OCI-M2 (cell line): ENCODE data around the gene ARMC8.

Source experiments
- DNase-seq: peaks from one replicate; lab custom pipeline; 2025; ENCODE audit not compliant: unreplicated experiment; lab: John Stamatoyannopoulos, UW

ARMC8 gene

DNA sequence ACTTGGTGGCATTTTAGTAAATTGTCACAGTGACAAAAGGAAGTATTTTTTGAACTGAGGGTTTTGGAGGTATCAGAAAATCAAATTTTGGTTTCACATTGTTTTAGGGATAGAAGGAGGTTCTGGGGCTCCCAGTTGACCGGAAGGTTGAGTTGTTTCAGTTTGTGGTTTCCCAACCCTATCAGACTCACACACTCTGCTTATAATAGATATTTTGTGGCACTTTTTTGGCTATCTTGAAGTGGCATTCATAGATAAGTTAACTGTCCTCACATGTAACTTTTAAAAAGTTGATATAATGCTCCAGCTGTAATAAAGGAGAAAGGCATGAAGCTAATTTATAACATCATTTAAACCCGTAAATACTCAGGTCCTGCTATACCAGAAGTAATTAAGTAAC lies 12.8 kb downstream of the ARMC8 start:
- peak; percentile 76 for DNase-seq

DNA sequence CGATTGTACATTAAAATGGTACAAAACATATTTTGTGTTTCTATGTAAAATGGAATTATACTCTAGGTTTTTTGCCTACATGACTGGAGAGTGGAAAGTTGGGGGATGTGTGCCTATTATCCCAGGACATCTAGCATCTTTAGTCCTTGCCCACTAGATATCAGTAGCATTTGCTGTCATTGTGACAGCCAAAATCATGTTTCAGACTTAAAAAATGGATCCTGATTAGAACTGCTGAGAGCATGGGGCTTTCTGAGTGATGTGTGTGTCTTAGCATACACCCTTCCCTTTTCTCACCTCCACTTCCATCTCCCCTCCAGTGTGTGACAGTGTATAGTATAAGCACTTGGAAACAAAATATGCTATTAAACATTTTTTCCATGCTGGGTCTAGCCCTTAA lies 13.3 kb downstream of the ARMC8 start:
- no peak for DNase-seq

DNA sequence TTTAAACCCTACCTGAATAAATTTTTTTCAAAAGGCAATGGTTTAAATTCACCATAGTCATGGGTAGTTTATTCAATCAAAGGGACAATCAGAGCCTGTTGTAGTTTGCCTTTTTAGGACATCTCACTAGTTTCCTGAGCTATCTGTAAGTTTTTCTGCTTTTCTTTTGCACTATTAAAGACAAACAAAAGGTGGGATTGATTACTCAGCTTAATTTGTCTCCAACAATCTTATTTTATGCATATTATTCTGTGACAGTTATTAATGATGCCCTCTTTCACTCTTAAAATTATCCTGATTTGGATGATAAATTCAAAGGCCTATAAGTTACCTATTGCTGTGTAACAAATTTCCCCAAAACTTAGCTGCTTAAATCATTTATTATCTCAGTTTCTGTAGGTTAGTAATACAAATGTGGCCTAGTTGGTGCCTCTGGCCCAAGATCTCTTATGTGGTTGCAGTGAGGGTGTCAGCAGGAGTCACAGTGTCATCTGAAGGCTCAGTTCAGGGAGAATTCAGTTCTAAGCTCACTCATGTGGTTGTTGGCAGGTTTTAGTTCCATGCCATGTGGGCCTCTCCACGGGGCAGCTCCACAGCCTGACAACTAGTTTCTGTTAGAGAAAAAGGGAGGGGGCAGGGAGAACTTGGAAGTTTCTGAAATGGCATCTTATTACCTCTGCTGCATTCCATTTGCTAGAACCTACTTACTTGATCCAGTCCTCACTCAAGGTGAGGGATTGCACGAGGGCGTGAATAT lies 16.0 kb downstream of the ARMC8 start:
- DNase-seq: no peak

GRCh38 chr3:138203938-138204337 lies 16.8 kb downstream of the ARMC8 start:
- DNase-seq: no peak

DNA sequence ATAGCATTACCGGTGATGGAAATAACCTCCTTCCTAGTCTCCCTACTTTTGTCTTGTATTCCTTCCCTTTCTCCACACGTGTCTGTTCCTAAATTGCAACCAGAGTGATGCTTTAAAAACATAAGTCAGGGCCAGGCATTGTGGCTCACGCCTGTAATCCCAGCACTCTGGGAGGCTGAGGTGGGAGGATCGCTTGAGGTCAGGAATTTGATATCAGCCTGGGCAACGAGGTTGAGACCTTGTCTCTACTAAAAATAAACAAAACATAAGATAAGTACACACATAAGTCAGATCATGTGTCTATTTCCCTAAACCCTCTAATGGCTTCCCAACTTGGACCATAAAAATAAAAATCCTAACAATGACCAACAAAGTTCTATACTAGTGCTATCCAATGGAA lies 18.4 kb downstream of the ARMC8 start:
- no peak for DNase-seq

DNA sequence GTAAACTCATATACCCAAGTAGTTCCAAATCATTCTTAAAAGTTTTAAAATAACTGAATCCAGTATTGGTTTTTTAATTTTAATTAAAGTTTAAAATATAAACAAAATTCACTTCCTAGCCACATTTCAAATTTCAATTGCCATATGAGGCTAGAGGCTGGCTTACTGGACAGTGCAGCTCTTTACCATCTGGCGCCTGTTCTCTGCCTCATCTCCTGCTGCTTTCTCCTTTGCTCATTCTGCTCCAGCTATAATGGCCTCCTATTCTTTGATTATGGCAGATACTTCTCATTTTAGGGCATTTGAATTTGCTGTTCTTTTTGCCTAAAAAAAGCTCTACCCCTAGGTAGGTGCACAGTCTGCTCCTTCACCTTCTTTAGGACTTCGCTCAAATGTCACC lies 19.1 kb downstream of the ARMC8 start:
- no peak for DNase-seq

GRCh38 chr3:138210528-138210927 lies 23.4 kb downstream of the ARMC8 start:
- no peak for DNase-seq

- DNase-seq: no peak
Observed at GRCh38 chr3:138213398-138214085, 26.4 kb downstream of the ARMC8 start.

GRCh38 chr3:138219255-138219654 lies 32.2 kb downstream of the ARMC8 start:
- no peak for DNase-seq

DNA sequence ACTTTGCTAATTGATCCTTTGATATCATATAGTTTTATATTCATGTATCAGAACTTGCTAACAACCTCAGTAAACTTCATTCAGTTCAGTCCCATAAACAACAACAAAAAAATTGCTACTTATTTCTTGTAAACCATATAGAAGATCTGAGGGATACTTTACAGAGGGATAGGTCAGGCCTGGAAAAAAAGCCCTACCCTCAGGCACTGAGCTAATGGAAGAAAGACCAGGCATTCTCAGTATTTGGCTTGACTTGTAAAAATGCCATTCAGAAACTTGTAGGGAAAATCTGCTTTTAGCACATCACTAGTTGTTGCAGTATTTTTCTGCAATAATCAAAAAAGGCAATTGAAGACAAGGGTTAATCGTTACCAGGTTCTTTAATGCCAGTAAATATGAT lies 33.1 kb downstream of the ARMC8 start:
- no peak for DNase-seq

GRCh38 chr3:138220788-138221187 lies 33.7 kb downstream of the ARMC8 start:
- no peak for DNase-seq

DNA sequence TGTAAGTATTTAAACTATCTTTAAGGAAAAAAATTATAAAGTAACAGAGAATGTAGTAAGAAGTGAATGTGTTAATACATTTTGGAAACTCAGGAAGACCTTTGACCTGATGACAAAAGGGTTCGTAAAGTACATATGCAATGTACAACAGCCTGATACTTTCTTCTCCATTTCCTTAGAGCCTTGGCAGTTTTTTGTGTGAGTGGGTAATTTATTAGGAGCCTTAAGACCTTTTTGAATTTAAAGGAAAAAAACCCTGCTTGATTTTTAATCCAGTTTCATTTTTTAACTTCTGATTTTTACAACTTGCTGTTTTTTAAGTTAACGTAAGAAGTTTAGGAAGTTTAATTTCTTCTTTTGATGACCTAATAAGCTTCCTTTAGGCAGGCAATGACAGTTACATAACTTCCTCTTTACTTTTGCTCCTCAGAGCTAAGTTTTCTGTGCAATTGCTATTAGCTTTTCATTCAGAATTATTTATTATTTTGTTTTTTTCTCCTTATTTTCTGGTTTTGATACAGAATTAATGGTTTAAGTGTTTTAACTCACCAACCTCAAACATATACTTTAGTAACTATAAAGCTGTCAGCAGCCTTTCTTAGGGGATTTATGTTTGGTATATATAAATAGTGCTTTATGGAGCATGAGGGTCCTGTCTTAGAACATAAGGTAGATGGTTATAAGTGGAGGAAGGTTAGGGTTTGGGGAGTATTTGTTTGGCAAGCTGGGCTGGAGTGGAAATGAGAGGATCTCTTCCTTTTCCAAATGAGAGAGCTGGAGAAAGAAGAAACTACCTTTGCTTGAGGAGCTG lies 35.2 kb downstream of the ARMC8 start:
- no peak for DNase-seq

GRCh38 chr3:138222942-138223287 lies 35.8 kb downstream of the ARMC8 start:
- no peak for DNase-seq

- no peak for DNase-seq
Observed at GRCh38 chr3:138227650-138228049, 40.5 kb downstream of the ARMC8 start.

- DNase-seq: no peak
Observed at GRCh38 chr3:138230525-138230924, 43.4 kb downstream of the ARMC8 start.

GRCh38 chr3:138232705-138233364 lies 45.7 kb downstream of the ARMC8 start:
- no peak for DNase-seq

DNA sequence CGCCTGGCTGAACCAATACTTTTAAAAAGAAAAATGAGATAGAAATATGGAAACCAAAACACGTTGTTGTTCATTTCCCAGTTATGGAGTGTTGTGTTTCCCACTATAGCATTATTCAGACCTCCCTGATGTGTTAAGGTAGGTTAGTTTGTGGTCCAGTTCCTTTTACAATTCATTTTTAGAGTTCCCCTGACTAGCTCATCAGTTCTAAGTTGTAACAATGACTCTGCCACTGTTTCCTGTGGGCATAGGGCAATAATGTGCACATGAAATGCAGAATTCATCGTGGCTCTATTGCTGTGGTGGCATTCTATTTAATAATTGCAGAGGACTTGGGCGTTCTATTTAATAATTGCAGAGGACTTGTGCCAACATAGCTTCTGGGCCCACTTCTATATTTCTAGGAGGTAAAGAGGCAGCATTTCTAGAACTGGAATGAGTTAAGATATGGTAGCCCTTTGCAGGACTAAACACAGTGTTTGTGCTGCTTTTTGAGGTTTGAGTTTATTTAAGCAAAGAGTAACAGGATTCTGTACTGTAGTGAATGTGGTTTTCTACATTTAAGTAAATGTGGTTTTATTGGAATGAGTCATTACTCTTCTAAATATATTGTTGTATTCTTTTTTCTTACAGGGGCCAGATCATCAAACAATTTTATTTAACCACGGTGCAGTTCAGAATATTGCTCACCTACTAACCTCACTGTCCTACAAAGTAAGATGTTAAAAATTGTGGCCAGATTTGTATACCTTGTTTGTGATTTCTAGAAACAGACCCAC lies 47.5 kb downstream of the ARMC8 start:
- DNase-seq: no peak

GRCh38 chr3:138238711-138239110 lies 51.6 kb downstream of the ARMC8 start:
- no peak for DNase-seq

- no peak for DNase-seq
Observed at GRCh38 chr3:138241061-138241460, 54.0 kb downstream of the ARMC8 start.

- no peak for DNase-seq
Observed at GRCh38 chr3:138241676-138242075, 54.6 kb downstream of the ARMC8 start.

GRCh38 chr3:138242466-138242865 lies 55.4 kb downstream of the ARMC8 start:
- no peak for DNase-seq
